Heart left ventricle (tissue), 16 donors: ENCODE data around the gene GCNT2. TPM values are rescaled to one million over a fixed set of nuclear protein-coding genes. Genes with fewer than 3 reads are reported as not detected.

Experiments used
- ATAC-seq, 4 donors: fragments of 200-7000 bp; cut with Tn5 transposase; one replicate each; pipeline ENCODE4 v1.9.1; 2020 to 2022; ENCODE audit warnings: moderate library complexity in 4 of 4, mild to moderate bottlenecking in 3 of 4, moderate number of reproducible peaks in 1 of 4
- DNase-seq, 5 donors: peaks; one replicate each; pipeline ENCODE4 v3.0.0-alpha.2; 2020
- H3K27ac ChIP-seq, 12 donors: fragments of 200-600 bp; sonication (generic) in 4 of 12; one replicate each; pipeline versions ENCODE4 v1.5.0 to v1.8.0; 2016 to 2022; ENCODE audit warnings: mild to moderate bottlenecking in 2 of 12
- H3K27me3 ChIP-seq, 9 donors: fragments of 200-600 bp; sonication (generic) in 2 of 9; one replicate each; pipeline versions ENCODE4 v1.5.1 to v1.8.0; 2016 to 2022; ENCODE audit warnings: mild to moderate bottlenecking in 3 of 9
- H3K36me3 ChIP-seq, 9 donors: fragments of 200-600 bp; sonication (generic) in 2 of 9; one replicate each; pipeline versions ENCODE4 v1.5.0 to v1.8.0; 2018 to 2022; ENCODE audit warnings: mild to moderate bottlenecking in 2 of 9
- H3K4me1 ChIP-seq, 12 donors: fragments of 200-600 bp; sonication (generic) in 4 of 12; one replicate each; pipeline versions ENCODE4 v1.5.0 to v1.8.0; 2016 to 2022; ENCODE audit warnings: mild to moderate bottlenecking in 3 of 12
- H3K4me3 ChIP-seq, 12 donors: fragments of 200-600 bp; sonication (generic) in 4 of 12; one replicate each; pipeline versions ENCODE4 v1.5.0 to v1.8.0; 2017 to 2022; ENCODE audit warnings: mild to moderate bottlenecking in 9 of 12, moderate library complexity in 4 of 12
- H3K9me3 ChIP-seq, 12 donors: fragments of 200-600 bp; sonication (generic) in 4 of 12; one replicate each; pipeline versions ENCODE4 v1.5.0 to v1.8.0; 2016 to 2022; ENCODE audit warnings: mild to moderate bottlenecking in 1 of 12
- CTCF ChIP-seq, 12 donors: fragments of 200-600 bp; sonication (generic) in 4 of 12; IDR thresholded peaks; one replicate each; pipeline versions ENCODE4 v1.5.0 to v1.8.0; 2018 to 2022; ENCODE audit warnings: antibody characterized with exemption in 12 of 12, mild to moderate bottlenecking in 5 of 12
- POLR2A ChIP-seq, 2 donors: fragments of 450-650 bp; IDR thresholded peaks; one replicate each; pipeline ENCODE4 v1.6.1; 2017; ENCODE audit warnings: antibody characterized with exemption in 2 of 2, mild to moderate bottlenecking in 2 of 2, moderate library complexity in 2 of 2
- WGBS, 4 donors: extraction: QIAGEN DNeasy Blood & Tissue Kit in 2 of 4; methylation state at CpG; one replicate each; pipeline versions ENCODE4 v1.1.5 to v1.1.7; 2013 to 2018; 5-methylcytosine and 5-hydroxymethylcytosine counted together
- intact Hi-C, 10 donors: fragments of 100-400 bp; cut with DNase I; formaldehyde crosslinking; loops; one replicate each; pipeline versions ENCODE4 v1.11.1 to v1.14.2; 2022
- polyA plus RNA-seq, 2 donors: library from polyadenylated mRNA; stranded (reverse); fragments of 200-250 nt; gene quantifications; one replicate each; pipeline ENCODE4 v1.2.3, GENCODE V29; 2013
- total RNA-seq, 9 donors: library from RNA; depleted of rRNA in 2 of 9; stranded (reverse); fragments of >200 nt in 2 of 9; fragmentation: NEBNext Ultra II Directional in 3 of 9; extraction: Animal tissue kit (Norgen Biotek cat#: 25700) in 3 of 9; gene quantifications; one replicate each; pipeline versions ENCODE4 v1.1.0 to v1.2.4, GENCODE V29; 2016 to 2023
- donor health status: ischemic (EF 13 %, LVEDD 7.1; RV severe dilation, severe dysfunction).
- donor health status: healthy with polysubstance abuse.
- donor health status: DM: no; HTN: yes; CAD: no.
- donor health status: DM: no; HTN: no; CAD: no.
- donor health status: ischemic (EF 25% LVEDD 6.9; RV normal size, moderate dysfunction).
- donor health status: ischemic (EF 25% LVEDD 5.7; RV mildly dilated, moderate dysfunction).
- donor health status: healthy.
- donor health status: DM: yes; HTN: yes; CAD: no.
- donor health status: ischemic (EF 35%, LVEDD 5.7; RV mildly dilated, moderate dysfunction).
- donor health status: nonischemic (EF 11% LVEDD 7.7; RV severe dilation, severe dysfunction).
- donor health status: DM: yes; HTN: yes; CAD: no.
- donor health status: PGD.
- donor health status: ischemic (EF 29% LVEDD 5.4; RV normal size, mild dysfunction).
- donor health status: nonischemic (EF 23%, LVEDD 6.1; RV moderate dilation, normal function).

Gene GCNT2
- total and polyA plus RNA-seq, 11 donors: 15.1 to 68.8 (median 40.9) TPM

- TF ChIP-seq POLR2A (IDR thresholded peaks at IDR 0.05) (no peak), CTCF (IDR thresholded peaks at IDR 0.05) (no peak)
- DNase-seq (peak in 2 of 5 donors; percentile 57 to 66), ATAC-seq (peak in 1 of 4 donors; percentile 23)
- H3K36me3 ChIP-seq: peaks cover 0 to 7% (median 0%) of the 10 kb centered on the region in 9 donors
- H3K4me1 ChIP-seq: peaks cover 0 to 19% (median 0%) of the 10 kb centered on the region in 12 donors
- intact Hi-C loops: loop anchor here in 1 of 10 donors (10.0 kb wide), 1 partner anchor 92 kb away; the partner anchor contains the start of gene GCNT2
- H3K4me3 ChIP-seq: no peak overlapping the region
- H3K27me3 ChIP-seq: no peaks in the 10 kb centered on the region
- H3K27ac ChIP-seq: peak overlapping the region in 2 of 12 donors; percentile 14 to 49
- H3K9me3 ChIP-seq: no peaks in the 10 kb centered on the region
- WGBS, 4 donors: 90 to 96% (median 92%) methylated on average over 18 to 42 of the region's 42 CpGs
Observed at GRCh38 chr6:10617008-10617696, 96.0 kb downstream of the GCNT2 start.

- WGBS, 4 donors: 74 to 80% (median 78%) methylated on average over 3 of the region's 3 CpGs
- peaks cover 0 to 13% (median 0%) of the 10 kb centered on the region in 9 donors for H3K36me3 ChIP-seq
- H3K27ac ChIP-seq: peak overlapping the region in 1 of 12 donors; percentile 18
- peaks cover 0 to 19% (median 0%) of the 10 kb centered on the region in 12 donors for H3K4me1 ChIP-seq
- ATAC-seq: no peak
- no peaks in the 10 kb centered on the region for H3K9me3 ChIP-seq
- no peak overlapping the region for H3K4me3 ChIP-seq
- intact Hi-C loops: loop anchor here in 1 of 10 donors (10.0 kb wide), 1 partner anchor 94 kb away; the partner anchor contains the start of gene GCNT2
- TF ChIP-seq POLR2A (IDR thresholded peaks at IDR 0.05) (no peak), CTCF (IDR thresholded peaks at IDR 0.05) (no peak)
- no peak for DNase-seq
- no peaks in the 10 kb centered on the region for H3K27me3 ChIP-seq
Observed at GRCh38 chr6:10618409-10618808, 97.3 kb downstream of the GCNT2 start.

GRCh38 chr6:10621213-10621612, 100.1 kb downstream of the GCNT2 start:
- Histone ChIP-seq H3K27ac (peak overlapping the region in 4 of 12 donors; percentile 11 to 47 (median 32)), H3K9me3 (no peaks in the 10 kb centered on the region), H3K4me3 (no peak overlapping the region), H3K36me3 (peaks cover 0 to 26% (median 0%) of the 10 kb centered on the region in 9 donors), H3K4me1 (peaks cover 0 to 17% (median 0%) of the 10 kb centered on the region in 12 donors), H3K27me3 (no peaks in the 10 kb centered on the region)
- TF ChIP-seq CTCF (IDR thresholded peaks at IDR 0.05) (no peak), POLR2A (IDR thresholded peaks at IDR 0.05) (no peak)
- 51 to 67% (median 62%) methylated on average over 5 of the region's 5 CpGs for whole genome bisulfite sequencing, 4 donors
- peak; percentile 63 to 77 (median 72) for ATAC-seq
- DNase-seq: peak in 2 of 5 donors; percentile 23 to 46
- intact Hi-C loops: no loop called here

DNA sequence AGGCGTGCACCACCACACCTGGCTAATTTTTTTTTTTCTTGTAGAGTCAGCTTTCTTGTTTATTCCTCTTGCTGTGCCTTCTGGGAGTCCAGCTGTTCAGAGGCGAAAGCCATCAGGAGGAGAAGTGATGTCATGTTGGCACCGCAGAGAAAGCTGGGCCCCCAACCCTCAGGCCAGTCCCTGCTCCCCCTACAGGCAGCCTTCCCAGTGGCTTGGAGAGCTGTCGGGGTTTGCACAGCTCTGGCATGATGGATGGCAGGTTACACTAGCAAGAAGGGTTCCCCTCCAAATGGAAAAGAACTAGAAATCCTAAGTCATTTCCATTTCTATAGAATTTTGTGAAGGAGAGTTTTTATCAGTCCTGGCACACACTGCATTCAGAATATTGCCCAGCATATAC, 100.7 kb downstream of the GCNT2 start:
- Histone ChIP-seq H3K9me3 (no peaks in the 10 kb centered on the region), H3K27me3 (no peaks in the 10 kb centered on the region), H3K27ac (peak overlapping the region in 5 of 12 donors; percentile 11 to 47 (median 32)), H3K4me3 (no peak overlapping the region), H3K36me3 (peaks cover 0 to 32% (median 0%) of the 10 kb centered on the region in 9 donors), H3K4me1 (peaks cover 0 to 21% (median 0%) of the 10 kb centered on the region in 12 donors)
- intact Hi-C loops: no loop called here
- DNase-seq (no peak), ATAC-seq (no peak)
- TF ChIP-seq POLR2A (IDR thresholded peaks at IDR 0.05) (no peak), CTCF (IDR thresholded peaks at IDR 0.05) (no peak)
- WGBS, 4 donors: 83 to 90% (median 86%) methylated on average over 4 of the region's 4 CpGs
